ENCODE data around the gene PCSK4.
"Not testable (repeated sequence)": the region's sequence is repeated elsewhere in the genome, so short reads cannot be mapped to it uniquely, and the experiment has no call there.

PCSK4 gene

GRCh38 chr19:1490311-1491113 is at the start of gene PCSK4:
Gene PCSK4 (minus strand): TSS chr19:1490350. CDS start chr19:1490346, 4 bp downstream.
- DNase-seq = peak; percentile 98 to 99 (median 99)

GRCh38 chr19:1539749-1540148 is 49.6 kb upstream of the PCSK4 start:
- DNase-seq = not testable (repeated sequence)

- DNase-seq = no peak
These were observed 48.8 kb upstream of the PCSK4 start for GRCh38 chr19:1538978-1539377.

GRCh38 chr19:1535699-1536098 is 45.5 kb upstream of the PCSK4 start:
- DNase-seq = not testable (repeated sequence)

- no peak for DNase-seq
These were observed 44.8 kb upstream of the PCSK4 start for GRCh38 chr19:1534972-1535371.

GRCh38 chr19:1533510-1534150 is 43.5 kb upstream of the PCSK4 start:
- no peak for DNase-seq

GRCh38 chr19:1532003-1532402 is 41.9 kb upstream of the PCSK4 start:
- DNase-seq = no peak

GRCh38 chr19:1531587-1531986 is 41.4 kb upstream of the PCSK4 start:
- no peak for DNase-seq

GRCh38 chr19:1530856-1531255 is 40.7 kb upstream of the PCSK4 start:
- DNase-seq = not testable (repeated sequence)

GRCh38 chr19:1529430-1529816 is 39.3 kb upstream of the PCSK4 start:
- no peak for DNase-seq

GRCh38 chr19:1528596-1529429 is 38.7 kb upstream of the PCSK4 start:
- DNase-seq = no peak

- no peak for DNase-seq
These were observed 37.6 kb upstream of the PCSK4 start for GRCh38 chr19:1527650-1528309.

GRCh38 chr19:1526979-1527649 is 37.0 kb upstream of the PCSK4 start:
- DNase-seq = no peak

- no peak for DNase-seq
These were observed 36.1 kb upstream of the PCSK4 start for GRCh38 chr19:1526066-1526778.

- no peak for DNase-seq
These were observed 35.2 kb upstream of the PCSK4 start for GRCh38 chr19:1525343-1525742.

- DNase-seq = no peak
These were observed 34.8 kb upstream of the PCSK4 start for GRCh38 chr19:1524972-1525325.

- no peak for DNase-seq
These were observed 34.3 kb upstream of the PCSK4 start for GRCh38 chr19:1524287-1524971.

GRCh38 chr19:1523412-1524286 is 33.5 kb upstream of the PCSK4 start, which contains the start of gene PLK5:
Gene PLK5 (plus strand): TSS chr19:1524077. CDS start chr19:1526997, 2,920 bp downstream.
- peak in 1 of 3 donors; percentile 23 for DNase-seq

GRCh38 chr19:1522838-1523237 is 32.7 kb upstream of the PCSK4 start:
- DNase-seq = no peak

- no peak for DNase-seq
These were observed 31.9 kb upstream of the PCSK4 start for GRCh38 chr19:1522061-1522460.

Measured in suppressor macrophage treated with lipopolysaccharide for 1 hour (primary cell).